Chondrocyte (in vitro differentiated cells): ENCODE data around the gene ZNF37A. TPM values are rescaled to one million over a fixed set of nuclear protein-coding genes. Genes with fewer than 3 reads are reported as not detected.

Experiments used
- DNase-seq: peaks from one replicate; pipeline ENCODE4 v3.0.0; 2021; ENCODE audit warnings: mixed read lengths, low spot score
- H3K27ac Mint-ChIP-seq: one replicate; pipeline ENCODE4 v1.8.0; 2021; ENCODE audit warnings: mild to moderate bottlenecking, moderate library complexity, mixed read lengths; ENCODE audit not compliant: unreplicated experiment
- H3K27me3 Mint-ChIP-seq: 2 replicates; pipeline ENCODE4 v1.8.0; 2021; ENCODE audit warnings: low read depth, mixed read lengths
- H3K36me3 Mint-ChIP-seq: 2 replicates; pipeline ENCODE4 v1.8.0; 2021; ENCODE audit warnings: low read depth, mixed read lengths
- H3K4me1 Mint-ChIP-seq: 2 replicates; pipeline ENCODE4 v1.8.0; 2021; ENCODE audit warnings: low read depth, mild to moderate bottlenecking, mixed read lengths
- H3K4me3 Mint-ChIP-seq: one replicate; pipeline ENCODE4 v1.8.0; 2021; ENCODE audit warnings: mild to moderate bottlenecking, moderate library complexity, mixed read lengths; ENCODE audit not compliant: unreplicated experiment
- H3K9me3 Mint-ChIP-seq: 2 replicates; pipeline ENCODE4 v1.8.0; 2021; ENCODE audit warnings: low read depth, mixed read lengths
- CTCF ChIP-seq: fragments of 200-600 bp; sonication (generic); IDR thresholded peaks from 2 replicates; pipeline ENCODE4 v1.5.0; 2021; ENCODE audit warnings: antibody characterized with exemption, mild to moderate bottlenecking, moderate library complexity
- total RNA-seq: library from RNA; stranded (reverse); gene quantifications from 3 replicates; pipeline ENCODE4 v1.2.1, GENCODE V29; 2021

Gene ZNF37A
- total RNA-seq, 1 donor from 2014 or later, result 10.1 TPM

- Mint-ChIP-seq H3K9me3 (peaks cover 50% of the 10 kb centered on the region), H3K27me3 (no peaks in the 10 kb centered on the region), H3K27ac (no peak overlapping the region), H3K4me1 (no peaks in the 10 kb centered on the region), H3K4me3 (no peak overlapping the region), H3K36me3 (peaks cover 3% of the 10 kb centered on the region)
- peak; percentile 92 for DNase-seq
- no peak for TF ChIP-seq CTCF
Measured at GRCh38 chr10:38156416-38157269, 62.5 kb downstream of the ZNF37A start.

- no peak for DNase-seq
- H3K4me1 Mint-ChIP-seq, result no peaks in the 10 kb centered on the region
- no peak for TF ChIP-seq CTCF
- H3K27ac Mint-ChIP-seq, result no peak overlapping the region
- H3K36me3 Mint-ChIP-seq, result peaks cover 3% of the 10 kb centered on the region
- peaks cover 55% of the 10 kb centered on the region for H3K9me3 Mint-ChIP-seq
- H3K4me3 Mint-ChIP-seq, result no peak overlapping the region
- H3K27me3 Mint-ChIP-seq, result no peaks in the 10 kb centered on the region
Measured at GRCh38 chr10:38157270-38157685, 63.1 kb downstream of the ZNF37A start.

- peaks cover 3% of the 10 kb centered on the region for H3K36me3 Mint-ChIP-seq
- peaks cover 63% of the 10 kb centered on the region for H3K9me3 Mint-ChIP-seq
- no peak for DNase-seq
- H3K4me3 Mint-ChIP-seq, result no peak overlapping the region
- TF ChIP-seq CTCF, result no peak
- no peak overlapping the region for H3K27ac Mint-ChIP-seq
- no peaks in the 10 kb centered on the region for H3K27me3 Mint-ChIP-seq
- no peaks in the 10 kb centered on the region for H3K4me1 Mint-ChIP-seq
Measured at GRCh38 chr10:38159004-38159403, 64.9 kb downstream of the ZNF37A start.

GRCh38 chr10:38163617-38164016 lies 69.5 kb downstream of the ZNF37A start:
- no peak for DNase-seq
- peaks cover 66% of the 10 kb centered on the region for H3K9me3 Mint-ChIP-seq
- TF ChIP-seq CTCF, result no peak
- H3K4me3 Mint-ChIP-seq, result no peak overlapping the region
- no peaks in the 10 kb centered on the region for H3K27me3 Mint-ChIP-seq
- H3K27ac Mint-ChIP-seq, result no peak overlapping the region
- no peaks in the 10 kb centered on the region for H3K4me1 Mint-ChIP-seq
- H3K36me3 Mint-ChIP-seq, result peaks cover 3% of the 10 kb centered on the region

GRCh38 chr10:38174336-38174735 lies 80.2 kb downstream of the ZNF37A start:
- no peak overlapping the region for H3K27ac Mint-ChIP-seq
- no peaks in the 10 kb centered on the region for H3K4me1 Mint-ChIP-seq
- no peaks in the 10 kb centered on the region for H3K36me3 Mint-ChIP-seq
- peaks cover 44% of the 10 kb centered on the region for H3K9me3 Mint-ChIP-seq
- H3K4me3 Mint-ChIP-seq, result no peak overlapping the region
- no peaks in the 10 kb centered on the region for H3K27me3 Mint-ChIP-seq
- DNase-seq, result no peak
- TF ChIP-seq CTCF, result no peak
